TTC549 (cell line): ENCODE measurements around the gene CD3G.

Source experiments
- FAIRE-seq: peaks from 2 replicates; lab custom pipeline; 2012; peaks lifted over from hg19 to GRCh38; lab: Jason Lieb, UNC

Gene CD3G

GRCh38 chr11:118325283-118325682 is 18.9 kb upstream of the CD3G start:
- no peak for FAIRE-seq

- FAIRE-seq: no peak
These were observed 15.4 kb upstream of the CD3G start for GRCh38 chr11:118328745-118329144.

- no peak for FAIRE-seq
These were observed 9.4 kb upstream of the CD3G start for GRCh38 chr11:118334745-118335144.

- FAIRE-seq: no peak
These were observed 5.5 kb upstream of the CD3G start for GRCh38 chr11:118338637-118339061.

GRCh38 chr11:118339281-118339961 is 4.7 kb upstream of the CD3G start:
- FAIRE-seq: no peak

GRCh38 chr11:118340449-118340848 is 3.7 kb upstream of the CD3G start:
- FAIRE-seq: no peak

- no peak for FAIRE-seq
These were observed 2.9 kb upstream of the CD3G start for GRCh38 chr11:118341261-118341660.

- FAIRE-seq: no peak
These were observed 2.2 kb upstream of the CD3G start for GRCh38 chr11:118341815-118342489.

GRCh38 chr11:118342503-118343161 is 1.5 kb upstream of the CD3G start, which contains the start of gene CD3D:
CD3D (minus strand) TSS chr11:118342705; CDS start chr11:118342607, 98 bp downstream.
- no peak for FAIRE-seq

GRCh38 chr11:118343248-118343647 is 896 bp upstream of the CD3G start:
- FAIRE-seq: no peak

GRCh38 chr11:118349475-118349874 is 5.3 kb downstream of the CD3G start:
- no peak for FAIRE-seq

GRCh38 chr11:118353084-118353710 is 9.1 kb downstream of the CD3G start:
- peak; percentile 31 for FAIRE-seq

GRCh38 chr11:118358071-118358470 is 13.9 kb downstream of the CD3G start:
- FAIRE-seq: no peak

GRCh38 chr11:118359295-118359958 is 15.3 kb downstream of the CD3G start, which contains the start of gene UBE4A:
UBE4A (plus strand) TSS chr11:118359600; CDS start chr11:118365081, 5,481 bp downstream.
- peak; percentile 57 for FAIRE-seq

GRCh38 chr11:118364956-118365615 is 20.9 kb downstream of the CD3G start:
- no peak for FAIRE-seq

GRCh38 chr11:118366287-118366686 is 22.1 kb downstream of the CD3G start:
- no peak for FAIRE-seq

GRCh38 chr11:118370774-118371173 is 26.6 kb downstream of the CD3G start:
- FAIRE-seq: no peak

- no peak for FAIRE-seq
These were observed 29.1 kb downstream of the CD3G start for GRCh38 chr11:118373263-118373662.

GRCh38 chr11:118373871-118374270 is 29.7 kb downstream of the CD3G start:
- no peak for FAIRE-seq

- FAIRE-seq: no peak
These were observed 30.6 kb downstream of the CD3G start for GRCh38 chr11:118374729-118375128.

- no peak for FAIRE-seq
These were observed 31.8 kb downstream of the CD3G start for GRCh38 chr11:118375978-118376377.

GRCh38 chr11:118379497-118379896 is 35.4 kb downstream of the CD3G start:
- no peak for FAIRE-seq
